ENCODE measurements around the gene PDCD11. TPM values are rescaled to one million over a fixed set of nuclear protein-coding genes. Genes with fewer than 3 reads are reported as not detected.

The PDCD11 gene
- total and polyA plus RNA-seq, 2 of the 8 experiments (the other 6 are each of a cell fraction or from before 2014, with no cell fraction given): 18.1 to 79.1 TPM

DNA sequence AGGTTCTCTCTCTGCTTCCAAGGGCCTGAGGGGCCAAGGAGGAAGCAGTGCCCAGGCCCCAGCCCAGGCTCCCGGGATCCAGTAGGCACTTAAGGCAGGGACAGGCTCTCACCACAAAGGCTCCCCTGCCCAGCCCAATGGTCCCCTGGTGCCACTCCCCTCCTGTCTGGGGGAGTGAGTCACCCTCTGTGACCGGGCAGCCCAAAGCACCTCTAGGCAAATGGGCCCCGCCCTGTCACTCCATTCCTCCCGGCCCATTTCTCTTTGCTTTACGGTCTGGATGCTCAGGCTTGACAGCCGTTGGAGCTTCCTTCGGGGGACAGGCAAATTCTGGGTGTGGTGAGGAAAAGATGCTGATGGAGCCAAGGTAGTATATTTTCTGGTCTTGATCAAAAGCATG is 82.7 kb downstream of the PDCD11 start, which contains the start of gene CALHM3:
CALHM3 (minus strand) TSS at position 106 of the 400 bp plus-strand sequence. CDS start 208 bp downstream, outside the sequence.
- peak within 1 kb of the TSS; percentile 35; the same call in 1 of the 2 replicates for H4K8ac ChIP-seq (ENCODE audit: extremely low read depth, insufficient read depth, low read length)
- H3K27ac ChIP-seq (ENCODE audit: low read depth, low read length): no peak within 1 kb of the TSS
- no peak within 1 kb of the TSS; a peak in 1 of 7 replicates for H3K9ac ChIP-seq (replicated peaks in 1 of 4; ENCODE audit: extremely low read depth in 1 of 4, low read depth in 3 of 4, low read length in 3 of 4)
- no peak within 1 kb of the TSS for H2AK5ac ChIP-seq (ENCODE audit: low read depth, low read length)
- H3K4me2 ChIP-seq (ENCODE audit: insufficient read depth in 1 of 2, low read depth in 2 of 2, low read length in 2 of 2): no peak within 1 kb of the TSS
- no peak within 1 kb of the TSS for H3K18ac ChIP-seq (ENCODE audit: extremely low read depth, low read length)
- H4K20me1 ChIP-seq (replicated peaks in 1 of 2; ENCODE audit: control insufficient read depth in 1 of 2, insufficient read depth in 2 of 2, low read length in 2 of 2): no peaks in the 10 kb centered on the region
- H2BK20ac ChIP-seq (ENCODE audit: low read length): no peak within 1 kb of the TSS
- H3K23ac ChIP-seq (ENCODE audit: insufficient read length): no peak within 1 kb of the TSS
- no peak within 1 kb of the TSS for H3K4ac ChIP-seq (replicated peaks; ENCODE audit: insufficient read length, low read depth, low read length)
- H3K79me2 ChIP-seq (ENCODE audit: control insufficient read depth in 1 of 2, insufficient read depth in 2 of 2, low read length in 2 of 2): no peaks in the 10 kb centered on the region
- DNase-seq (ENCODE audit: low read depth in 1 of 2, low spot score in 2 of 2) (no peak), FAIRE-seq (no peak)
- no peak within 1 kb of the TSS for H2BK5ac ChIP-seq (ENCODE audit: low read depth, low read length)
- no peak within 1 kb of the TSS for H3K56ac ChIP-seq (replicated peaks; ENCODE audit: insufficient read length, low read depth, low read length)
- no peak within 1 kb of the TSS; the same call in 1 of the 2 replicates for H2AFZ ChIP-seq (ENCODE audit: low read length)
- H3K4me3 ChIP-seq (ENCODE audit: extremely low read depth in 1 of 4, insufficient read depth in 2 of 4, low read depth in 3 of 4, low read length in 4 of 4): no peak within 1 kb of the TSS
- ChIA-PET POLR2A (ENCODE audit: partially characterized antibody) (interaction anchor here (1.2 kb wide), 1 partner anchor 25 kb away, joined by 3 read pairs; no protein-coding TSS in a partner anchor), CTCF (ENCODE audit: partially characterized antibody) (interaction anchor here (0.9 to 6.3 kb wide), 5 partner anchors 25 to 109 kb away, joined by 3 to 34 read pairs (median 4); partner anchors contain the start of gene CALHM2)
- no peaks in the 10 kb centered on the region for H3K36me3 ChIP-seq (ENCODE audit: control insufficient read depth in 2 of 4, insufficient read depth in 4 of 4, low read length in 3 of 4)
- H2BK15ac ChIP-seq (ENCODE audit: low read length): 0 out of 2 replicates have a peak within 1 kb of the TSS, but pooled peaks have one; percentile 6
- H3K27me3 ChIP-seq (replicated peaks in 1 of 4; ENCODE audit: control insufficient read depth in 3 of 4, extremely low read depth in 1 of 4, insufficient read depth in 3 of 4, low read length in 3 of 4): no peaks in the 10 kb centered on the region; a peak in 2 of 7 replicates
- no peak within 1 kb of the TSS for H2BK12ac ChIP-seq (ENCODE audit: low read depth, low read length)
- no peak within 1 kb of the TSS for H3K14ac ChIP-seq (ENCODE audit: insufficient read length)
- WGBS, 2 experiments (ENCODE audit: extremely low coverage in 1 of 2, insufficient coverage in 1 of 2, insufficient read length in 1 of 2, insufficient replicate concordance in 2 of 2, low coverage in 1 of 2, low lambda C conversion rate in 2 of 2, missing lambda C conversion rate in 1 of 2): 98% methylated on average over 7 of the region's 7 CpGs; no CpG with 5 or more reads in 1 of the 2 experiments
- no peak within 1 kb of the TSS for H2BK120ac ChIP-seq (replicated peaks; ENCODE audit: low read depth, low read length)
- H3K79me1 ChIP-seq (ENCODE audit: low read depth, low read length): no peaks in the 10 kb centered on the region
- H4K5ac ChIP-seq (ENCODE audit: insufficient read length, low read depth, low read length): no peak within 1 kb of the TSS
- H3K9me3 ChIP-seq (ENCODE audit: insufficient read depth in 2 of 2, low read depth in 1 of 2, low read length in 1 of 2): no peaks in the 10 kb centered on the region
- H4K91ac ChIP-seq (replicated peaks; ENCODE audit: insufficient read length, low read length): no peak within 1 kb of the TSS
- H3K23me2 ChIP-seq (ENCODE audit: low read depth, low read length): peaks cover under 1% of the 10 kb centered on the region; the same call in 1 of the 2 replicates
- peaks cover 0 to 12% (median 7%) of the 10 kb centered on the region in 4 experiments; a peak in 5 of 7 replicates for H3K4me1 ChIP-seq (replicated peaks in 1 of 4; ENCODE audit: control insufficient read depth in 3 of 4, insufficient read depth in 4 of 4, low read length in 3 of 4)
- TF ChIP-seq EP300 (IDR thresholded peaks at IDR 0.05; ENCODE audit: borderline replicate concordance in 1 of 2, low read depth in 2 of 2, low read length in 2 of 2) (no peak), CBX8 (IDR thresholded peaks at IDR 0.05; ENCODE audit: borderline replicate concordance, low read depth, low read length) (no peak), YY1 (IDR thresholded peaks at IDR 0.05; ENCODE audit: low read depth, low read length) (no peak), TAF1 (IDR thresholded peaks at IDR 0.05; ENCODE audit: low read depth, low read length) (no peak), SIX5 (IDR thresholded peaks at IDR 0.05; ENCODE audit: low read depth, low read length) (no peak), PHF8 (conservative IDR thresholded peaks at IDR 0.05; ENCODE audit: low read depth, low read length) (no peak), CBX5 (IDR thresholded peaks at IDR 0.05; ENCODE audit: low read depth, low read length) (no peak), SP2 (IDR thresholded peaks at IDR 0.05; ENCODE audit: low read length) (no peak), SP4 (IDR thresholded peaks at IDR 0.05; ENCODE audit: low read length) (no peak), NANOG (IDR thresholded peaks at IDR 0.05; ENCODE audit: insufficient read depth, low read depth, low read length, poor library complexity, severe bottlenecking) (no peak)
- TF ChIP-seq, protein P1, sequence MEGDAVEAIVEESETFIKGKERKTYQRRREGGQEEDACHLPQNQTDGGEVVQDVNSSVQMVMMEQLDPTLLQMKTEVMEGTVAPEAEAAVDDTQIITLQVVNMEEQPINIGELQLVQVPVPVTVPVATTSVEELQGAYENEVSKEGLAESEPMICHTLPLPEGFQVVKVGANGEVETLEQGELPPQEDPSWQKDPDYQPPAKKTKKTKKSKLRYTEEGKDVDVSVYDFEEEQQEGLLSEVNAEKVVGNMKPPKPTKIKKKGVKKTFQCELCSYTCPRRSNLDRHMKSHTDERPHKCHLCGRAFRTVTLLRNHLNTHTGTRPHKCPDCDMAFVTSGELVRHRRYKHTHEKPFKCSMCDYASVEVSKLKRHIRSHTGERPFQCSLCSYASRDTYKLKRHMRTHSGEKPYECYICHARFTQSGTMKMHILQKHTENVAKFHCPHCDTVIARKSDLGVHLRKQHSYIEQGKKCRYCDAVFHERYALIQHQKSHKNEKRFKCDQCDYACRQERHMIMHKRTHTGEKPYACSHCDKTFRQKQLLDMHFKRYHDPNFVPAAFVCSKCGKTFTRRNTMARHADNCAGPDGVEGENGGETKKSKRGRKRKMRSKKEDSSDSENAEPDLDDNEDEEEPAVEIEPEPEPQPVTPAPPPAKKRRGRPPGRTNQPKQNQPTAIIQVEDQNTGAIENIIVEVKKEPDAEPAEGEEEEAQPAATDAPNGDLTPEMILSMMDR (IDR thresholded peaks at IDR 0.05; ENCODE audit: control extremely low read depth in 1 of 3, insufficient read depth in 1 of 3, low read depth in 1 of 3, low read length in 3 of 3): no peak
